ENCODE data around the gene TCF7L2.

Gene TCF7L2

GRCh38 chr10:113187063-113187777 lies 237.2 kb downstream of the TCF7L2 start:
- TF ChIP-seq, protein P1, sequence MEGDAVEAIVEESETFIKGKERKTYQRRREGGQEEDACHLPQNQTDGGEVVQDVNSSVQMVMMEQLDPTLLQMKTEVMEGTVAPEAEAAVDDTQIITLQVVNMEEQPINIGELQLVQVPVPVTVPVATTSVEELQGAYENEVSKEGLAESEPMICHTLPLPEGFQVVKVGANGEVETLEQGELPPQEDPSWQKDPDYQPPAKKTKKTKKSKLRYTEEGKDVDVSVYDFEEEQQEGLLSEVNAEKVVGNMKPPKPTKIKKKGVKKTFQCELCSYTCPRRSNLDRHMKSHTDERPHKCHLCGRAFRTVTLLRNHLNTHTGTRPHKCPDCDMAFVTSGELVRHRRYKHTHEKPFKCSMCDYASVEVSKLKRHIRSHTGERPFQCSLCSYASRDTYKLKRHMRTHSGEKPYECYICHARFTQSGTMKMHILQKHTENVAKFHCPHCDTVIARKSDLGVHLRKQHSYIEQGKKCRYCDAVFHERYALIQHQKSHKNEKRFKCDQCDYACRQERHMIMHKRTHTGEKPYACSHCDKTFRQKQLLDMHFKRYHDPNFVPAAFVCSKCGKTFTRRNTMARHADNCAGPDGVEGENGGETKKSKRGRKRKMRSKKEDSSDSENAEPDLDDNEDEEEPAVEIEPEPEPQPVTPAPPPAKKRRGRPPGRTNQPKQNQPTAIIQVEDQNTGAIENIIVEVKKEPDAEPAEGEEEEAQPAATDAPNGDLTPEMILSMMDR (IDR thresholded peaks at IDR 0.05; ENCODE audit: extremely low read depth, insufficient read depth, missing control alignments): no peak
- DNase-seq (ENCODE audit: low spot score): no peak
- in situ Hi-C loops (cut with MboI; ENCODE audit: low pct_unique_long_range_greater_than_20kb, low sequenced_read_pairs, unreplicated experiment): no loop called here

DNA sequence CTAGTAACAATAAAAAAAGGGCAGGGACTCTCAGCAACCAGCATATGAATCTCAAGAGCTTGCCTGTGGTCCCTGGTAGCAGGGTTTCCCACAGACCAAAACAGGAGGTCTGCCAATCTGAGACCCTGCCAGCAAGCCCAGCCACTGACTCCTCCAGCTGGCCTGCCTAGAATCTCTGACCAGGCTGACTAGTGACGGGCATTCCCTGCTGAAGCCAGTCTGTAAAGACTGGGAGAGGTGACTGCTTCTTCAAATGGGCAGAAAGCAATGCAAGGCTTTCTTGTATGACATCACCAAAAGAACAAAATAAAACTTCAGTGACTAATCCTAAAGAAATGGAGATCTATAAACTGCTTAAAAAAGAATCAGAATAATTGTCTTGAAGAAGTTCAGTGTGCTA lies 249.4 kb downstream of the TCF7L2 start:
- no peak for DNase-seq (ENCODE audit: low spot score)
- TF ChIP-seq, protein P1 (IDR thresholded peaks at IDR 0.05; ENCODE audit: extremely low read depth, insufficient read depth, missing control alignments): no peak
- in situ Hi-C loops (cut with MboI; ENCODE audit: low pct_unique_long_range_greater_than_20kb, low sequenced_read_pairs, unreplicated experiment): no loop called here

GRCh38 chr10:113202011-113202410 lies 252.0 kb downstream of the TCF7L2 start:
- TF ChIP-seq, protein P1 (IDR thresholded peaks at IDR 0.05; ENCODE audit: extremely low read depth, insufficient read depth, missing control alignments): no peak
- in situ Hi-C loops (cut with MboI; ENCODE audit: low pct_unique_long_range_greater_than_20kb, low sequenced_read_pairs, unreplicated experiment): no loop called here
- no peak for DNase-seq (ENCODE audit: low spot score)

DNA sequence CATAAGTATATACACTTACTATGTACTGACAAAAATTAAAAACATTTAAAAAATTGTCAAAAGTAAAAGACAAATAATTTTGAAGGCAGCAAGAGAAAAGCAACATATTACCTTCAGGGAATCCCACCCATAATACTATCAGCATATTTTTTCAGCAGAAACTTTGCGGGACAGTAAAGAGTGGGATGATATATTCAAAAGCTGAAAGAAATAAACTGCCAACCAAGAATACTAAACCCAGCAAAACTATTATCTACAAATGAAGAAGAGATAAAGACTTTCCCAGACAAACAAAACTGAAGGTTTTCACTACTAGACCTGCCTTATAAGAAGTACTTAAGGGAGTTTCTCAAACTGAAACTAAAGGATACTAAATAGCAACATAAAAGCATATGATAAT lies 257.9 kb downstream of the TCF7L2 start:
- in situ Hi-C loops (cut with MboI; ENCODE audit: low pct_unique_long_range_greater_than_20kb, low sequenced_read_pairs, unreplicated experiment): no loop called here
- DNase-seq (ENCODE audit: low spot score): no peak
- TF ChIP-seq, protein P1 (IDR thresholded peaks at IDR 0.05; ENCODE audit: extremely low read depth, insufficient read depth, missing control alignments): no peak

DNA sequence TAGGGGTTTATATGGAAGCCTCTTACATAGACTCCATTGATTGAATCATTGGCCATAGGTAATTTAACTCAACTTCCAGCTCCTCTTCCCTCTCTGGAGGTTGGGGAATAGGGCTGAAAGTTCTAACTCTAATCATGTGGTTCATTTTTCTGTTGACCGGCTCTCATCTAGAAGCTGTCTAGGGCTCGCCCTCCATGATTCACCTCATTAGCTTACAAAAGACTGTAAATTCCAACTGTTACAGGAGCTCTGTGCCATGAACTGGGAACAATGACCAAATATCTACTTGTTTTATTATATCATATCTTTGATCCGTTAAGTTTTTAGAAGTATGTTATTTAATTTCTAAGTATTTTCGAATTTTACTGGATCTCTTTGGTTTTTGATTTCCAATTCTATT lies 263.0 kb downstream of the TCF7L2 start:
- no peak for DNase-seq (ENCODE audit: low spot score)
- in situ Hi-C loops (cut with MboI; ENCODE audit: low pct_unique_long_range_greater_than_20kb, low sequenced_read_pairs, unreplicated experiment): no loop called here
- TF ChIP-seq, protein P1 (IDR thresholded peaks at IDR 0.05; ENCODE audit: extremely low read depth, insufficient read depth, missing control alignments): no peak

DNA sequence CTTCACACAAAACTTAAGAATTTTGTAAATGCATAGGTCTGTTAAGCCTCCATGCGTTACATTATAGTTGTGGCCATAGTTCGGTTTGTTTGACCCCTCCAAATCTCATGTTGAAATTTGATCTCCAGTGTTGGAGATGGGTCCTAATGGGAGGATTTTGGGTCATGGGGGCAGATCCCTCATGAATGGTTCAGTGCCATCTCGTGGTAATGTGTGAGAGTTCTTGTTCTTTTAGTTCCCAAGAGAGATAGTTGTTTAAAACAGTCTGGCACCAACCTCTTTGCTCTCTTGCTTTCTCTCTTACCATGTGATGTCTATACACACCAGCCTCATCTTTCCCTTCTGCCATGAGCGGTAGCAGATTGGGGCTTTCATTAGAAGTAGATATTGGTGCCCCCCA lies 264.3 kb downstream of the TCF7L2 start:
- TF ChIP-seq, protein P1 (IDR thresholded peaks at IDR 0.05; ENCODE audit: extremely low read depth, insufficient read depth, missing control alignments): no peak
- in situ Hi-C loops (cut with MboI; ENCODE audit: low pct_unique_long_range_greater_than_20kb, low sequenced_read_pairs, unreplicated experiment): no loop called here

More for the DNA sequence above, 264.3 kb downstream of the TCF7L2 start:
- DNase-seq (ENCODE audit: low spot score): no peak

All from GM13977 (cell line).